Mammary epithelial cell (primary cell): Measurements from ENCODE around the gene PKD2L1.

Experiments
- CTCF ChIP-seq, 2 donors: IDR thresholded peaks in 1 of 2; conservative IDR thresholded peaks in 1 of 2; 2 replicates each; pipeline ENCODE4 v1.5.1; 2011 to 2012; ENCODE audit warnings: inconsistent platforms in 2 of 2, low read length in 2 of 2, mild to moderate bottlenecking in 2 of 2, control low read depth in 1 of 2, low read depth in 1 of 2; ENCODE audit not compliant: insufficient read depth in 1 of 2; ENCODE audit errors: extremely low read depth in 1 of 2
- EZH2 ChIP-seq: IDR thresholded peaks from 2 replicates; pipeline ENCODE4 v1.6.1; 2012; ENCODE audit warnings: low read length, inconsistent platforms, borderline replicate concordance

DNA sequence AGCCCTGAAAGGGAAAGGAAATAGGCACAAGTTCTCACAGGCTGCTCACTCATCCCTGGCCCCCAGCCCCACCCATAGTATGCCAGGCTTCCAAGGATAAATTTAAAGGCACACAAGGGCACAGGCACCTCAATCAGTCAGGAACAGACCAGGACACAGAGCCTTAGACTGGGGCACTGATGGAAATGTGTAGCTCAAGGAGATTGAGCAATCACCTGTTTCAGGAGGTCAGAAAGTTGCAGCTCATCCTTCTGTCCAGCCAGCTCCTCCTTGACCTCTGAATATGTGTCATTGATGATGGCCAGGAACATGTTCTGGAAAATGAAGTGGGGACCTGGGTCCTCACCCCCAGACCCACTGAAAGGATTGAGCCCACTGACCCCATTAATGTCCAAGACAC is 37.0 kb downstream of the PKD2L1 start:
- TF ChIP-seq CTCF (conservative IDR thresholded peaks at IDR 0.05 in 1 of 2, IDR thresholded peaks at IDR 0.05 in 1 of 2; ENCODE audit: extremely low read depth in 1 of 2, insufficient read depth in 1 of 2, low read depth in 1 of 2, low read length in 2 of 2) (no peak), EZH2 (no peak)
